Peyer's patch (tissue), 4 donors: ENCODE data around the gene ZNF189.

Experiments used
- POLR2A ChIP-seq, 2 donors: fragments of 450-650 bp; IDR thresholded peaks; one replicate each; pipeline ENCODE4 v1.5.1; 2017; ENCODE audit warnings: antibody characterized with exemption in 2 of 2, mild to moderate bottlenecking in 2 of 2, moderate library complexity in 2 of 2
- TF ChIP-seq, protein P1 (sequence below), 6 experiments: fragments of 450-650 bp in 4 of 6; fragments of 200-600 bp in 2 of 6; sonication (generic) in 1 of 6; IDR thresholded peaks; one replicate each; pipeline ENCODE4 v1.5.1; 2017 to 2019; ENCODE audit warnings: antibody characterized with exemption in 6 of 6, mild to moderate bottlenecking in 3 of 6, moderate library complexity in 1 of 6

DNA sequence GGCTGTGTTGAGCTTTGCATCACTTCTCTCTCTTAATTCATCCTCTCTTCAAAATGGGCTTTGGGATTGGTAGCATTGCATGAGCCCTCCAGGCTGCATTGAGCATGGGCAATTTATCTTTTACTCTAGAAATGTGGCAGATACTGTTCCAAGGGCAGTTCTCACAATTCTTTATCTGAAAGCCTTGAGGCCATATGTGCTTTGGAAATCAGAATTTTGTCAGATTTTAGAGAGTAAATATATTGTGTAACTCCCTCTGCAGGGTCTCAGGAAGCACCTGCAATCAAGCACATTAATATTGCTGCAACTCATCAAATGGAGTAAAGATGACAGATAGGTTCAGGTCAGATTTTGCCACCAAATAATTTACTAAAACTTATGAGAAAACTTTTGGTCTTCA, 19.3 kb downstream of the ZNF189 start:
- TF ChIP-seq, protein P1, sequence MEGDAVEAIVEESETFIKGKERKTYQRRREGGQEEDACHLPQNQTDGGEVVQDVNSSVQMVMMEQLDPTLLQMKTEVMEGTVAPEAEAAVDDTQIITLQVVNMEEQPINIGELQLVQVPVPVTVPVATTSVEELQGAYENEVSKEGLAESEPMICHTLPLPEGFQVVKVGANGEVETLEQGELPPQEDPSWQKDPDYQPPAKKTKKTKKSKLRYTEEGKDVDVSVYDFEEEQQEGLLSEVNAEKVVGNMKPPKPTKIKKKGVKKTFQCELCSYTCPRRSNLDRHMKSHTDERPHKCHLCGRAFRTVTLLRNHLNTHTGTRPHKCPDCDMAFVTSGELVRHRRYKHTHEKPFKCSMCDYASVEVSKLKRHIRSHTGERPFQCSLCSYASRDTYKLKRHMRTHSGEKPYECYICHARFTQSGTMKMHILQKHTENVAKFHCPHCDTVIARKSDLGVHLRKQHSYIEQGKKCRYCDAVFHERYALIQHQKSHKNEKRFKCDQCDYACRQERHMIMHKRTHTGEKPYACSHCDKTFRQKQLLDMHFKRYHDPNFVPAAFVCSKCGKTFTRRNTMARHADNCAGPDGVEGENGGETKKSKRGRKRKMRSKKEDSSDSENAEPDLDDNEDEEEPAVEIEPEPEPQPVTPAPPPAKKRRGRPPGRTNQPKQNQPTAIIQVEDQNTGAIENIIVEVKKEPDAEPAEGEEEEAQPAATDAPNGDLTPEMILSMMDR (IDR thresholded peaks at IDR 0.05) = no peak
- peak in 1 of 2 donors; percentile 1 for TF ChIP-seq POLR2A (IDR thresholded peaks at IDR 0.05)
